NCI-H2081 (cell line): Measurements from ENCODE around the gene LARGE1.

Experiments
- DNase-seq, 2 experiments: peaks; one replicate each; lab custom pipeline; 2025; lab: John Stamatoyannopoulos, UW

The LARGE1 gene

GRCh38 chr22:33853200-33854097, 66.8 kb downstream of the LARGE1 start:
- DNase-seq: peak in 1 of 2 experiments; percentile 7

- no peak for DNase-seq
These were observed 68.4 kb downstream of the LARGE1 start for GRCh38 chr22:33851821-33852384.

GRCh38 chr22:33851240-33851639, 69.0 kb downstream of the LARGE1 start:
- no peak for DNase-seq

- no peak for DNase-seq
These were observed 69.6 kb downstream of the LARGE1 start for GRCh38 chr22:33850724-33851123.

GRCh38 chr22:33850193-33850592, 70.1 kb downstream of the LARGE1 start:
- no peak for DNase-seq

- no peak for DNase-seq
These were observed 72.0 kb downstream of the LARGE1 start for GRCh38 chr22:33848251-33848650.

GRCh38 chr22:33844273-33844672, 76.0 kb downstream of the LARGE1 start:
- no peak for DNase-seq

GRCh38 chr22:33842421-33843094, 77.7 kb downstream of the LARGE1 start:
- DNase-seq: no peak

- no peak for DNase-seq
These were observed 78.3 kb downstream of the LARGE1 start for GRCh38 chr22:33842006-33842354.

- DNase-seq: no peak
These were observed 78.8 kb downstream of the LARGE1 start for GRCh38 chr22:33841281-33842005.

GRCh38 chr22:33838644-33839043, 81.6 kb downstream of the LARGE1 start:
- no peak for DNase-seq

GRCh38 chr22:33837826-33838225, 82.5 kb downstream of the LARGE1 start:
- DNase-seq: no peak

- DNase-seq: no peak
These were observed 85.0 kb downstream of the LARGE1 start for GRCh38 chr22:33835265-33835664.

GRCh38 chr22:33832558-33833151, 87.6 kb downstream of the LARGE1 start:
- no peak for DNase-seq

- DNase-seq: no peak
These were observed 88.6 kb downstream of the LARGE1 start for GRCh38 chr22:33831651-33832050.

GRCh38 chr22:33831207-33831606, 89.1 kb downstream of the LARGE1 start:
- no peak for DNase-seq

- no peak for DNase-seq
These were observed 90.6 kb downstream of the LARGE1 start for GRCh38 chr22:33829546-33830280.

GRCh38 chr22:33828302-33828701, 92.0 kb downstream of the LARGE1 start:
- no peak for DNase-seq

- no peak for DNase-seq
These were observed 94.5 kb downstream of the LARGE1 start for GRCh38 chr22:33825761-33826160.

- no peak for DNase-seq
These were observed 96.7 kb downstream of the LARGE1 start for GRCh38 chr22:33823552-33823951.

- DNase-seq: no peak
These were observed 99.0 kb downstream of the LARGE1 start for GRCh38 chr22:33821290-33821689.
